Stimulated activated CD4-positive, alpha-beta T cell treated with anti-CD3 and anti-CD28 coated beads, Interleukin-15, amount 100 ng/mL, for 24 hours (primary cell): ENCODE measurements around the gene GATAD2B.
A peak's percentile ranks its signal among the peaks of the same experiment; 100 is the strongest.
"Not testable (repeated sequence)": the region's sequence is repeated elsewhere in the genome, so short reads cannot be mapped to it uniquely, and the experiment has no call there.

Experiments used
- DNase-seq: peaks from one replicate; pipeline ENCODE4 v3.0.0-alpha.2; 2020

GATAD2B gene

GRCh38 chr1:153929426-153929825 is 6.7 kb upstream of the GATAD2B start:
- DNase-seq, result no peak

DNA sequence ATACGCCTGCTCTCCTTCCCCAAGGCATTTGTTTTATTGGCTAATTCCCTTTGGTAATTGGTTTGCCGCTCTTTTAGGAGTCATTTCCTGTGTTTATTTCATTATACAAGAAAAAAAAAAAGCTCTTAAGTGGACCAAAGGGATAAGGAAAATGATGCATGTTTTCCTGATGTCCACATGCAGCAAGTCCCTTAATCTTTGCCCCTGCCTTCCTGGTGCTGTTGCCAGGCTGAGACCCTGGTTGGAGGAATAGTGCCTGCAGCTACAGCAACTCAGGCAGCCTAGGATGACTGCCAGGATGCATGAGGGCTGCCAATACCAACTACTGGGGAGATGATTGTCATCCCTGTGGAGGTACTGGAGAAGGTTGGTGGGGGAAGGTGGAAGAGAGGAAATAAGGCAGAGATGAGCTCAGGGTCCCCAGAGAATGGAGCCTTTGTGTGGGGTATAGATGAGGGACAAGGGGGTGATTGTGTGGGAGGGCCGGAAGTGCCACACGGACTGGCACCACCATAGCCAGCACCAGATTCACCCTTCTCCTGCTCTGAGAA is 6.1 kb upstream of the GATAD2B start:
- no peak for DNase-seq

DNA sequence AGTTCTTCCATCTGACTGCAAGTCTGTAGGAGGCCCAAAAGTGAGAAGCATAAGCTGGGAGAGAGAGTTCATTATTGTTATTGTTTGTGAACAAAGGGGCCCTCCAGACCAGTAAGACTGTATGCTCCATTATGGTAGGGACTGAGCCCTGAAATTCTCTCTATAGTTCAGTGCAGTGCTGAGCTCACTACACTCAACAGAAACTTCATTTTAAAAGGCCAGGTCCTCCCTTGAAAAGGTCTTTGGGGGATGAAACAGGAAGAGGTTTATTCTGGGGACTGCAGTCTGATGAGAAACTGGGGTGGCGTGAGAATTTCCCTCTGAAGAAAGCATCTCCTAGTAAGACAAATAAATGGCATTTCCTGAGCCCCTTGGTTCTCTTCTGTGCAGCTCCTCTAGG is 5.5 kb upstream of the GATAD2B start:
- DNase-seq, result no peak

GRCh38 chr1:153926405-153926804 is 3.6 kb upstream of the GATAD2B start:
- no peak for DNase-seq

DNA sequence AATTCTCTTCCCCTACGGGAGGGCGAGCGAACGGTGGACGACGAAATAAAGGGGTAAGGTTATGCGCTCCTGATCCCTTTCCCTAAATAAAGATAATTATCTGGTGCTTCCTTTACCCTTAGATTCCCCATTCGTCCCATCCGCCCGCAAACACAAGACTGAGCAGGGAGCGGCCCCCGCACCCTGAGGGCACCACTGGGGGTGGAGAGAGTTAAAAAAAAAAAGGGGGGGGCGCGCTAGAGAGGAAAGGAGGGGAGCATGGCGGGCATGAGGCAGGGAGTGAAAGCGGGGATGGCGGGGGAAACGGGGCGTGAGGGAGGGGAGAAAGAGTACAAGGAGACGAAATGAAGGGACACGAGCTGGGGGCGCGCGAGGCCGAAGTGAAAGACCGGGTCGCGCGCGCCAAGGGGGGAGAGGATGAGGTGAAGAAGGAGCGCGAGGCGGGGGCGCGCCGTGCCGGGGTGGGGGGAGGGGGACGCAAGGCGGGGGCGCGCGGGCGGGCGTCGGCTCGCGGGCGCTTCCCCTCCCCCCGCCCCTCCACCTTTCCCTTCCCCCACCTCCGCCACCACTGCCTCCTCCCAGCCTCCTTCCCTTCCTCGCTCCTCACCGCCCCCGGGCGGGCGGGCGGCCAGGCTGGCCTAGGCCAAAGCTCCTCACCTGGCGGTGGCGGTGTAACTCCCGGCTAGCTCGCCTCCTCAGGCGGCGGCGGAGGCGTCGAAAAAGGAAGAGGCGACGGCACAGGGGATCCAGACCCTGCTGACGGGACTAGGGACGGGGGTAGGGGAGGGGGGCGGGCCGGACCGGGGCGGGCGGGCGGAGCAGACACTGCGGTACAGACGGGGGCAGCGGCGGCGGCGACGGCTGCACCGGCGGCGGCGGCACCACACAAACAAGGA is 448 bp downstream of the GATAD2B start:
- DNase-seq, result peak; percentile 81

GRCh38 chr1:153921803-153922075 is 1.0 kb downstream of the GATAD2B start:
- DNase-seq, result peak; percentile 23

DNA sequence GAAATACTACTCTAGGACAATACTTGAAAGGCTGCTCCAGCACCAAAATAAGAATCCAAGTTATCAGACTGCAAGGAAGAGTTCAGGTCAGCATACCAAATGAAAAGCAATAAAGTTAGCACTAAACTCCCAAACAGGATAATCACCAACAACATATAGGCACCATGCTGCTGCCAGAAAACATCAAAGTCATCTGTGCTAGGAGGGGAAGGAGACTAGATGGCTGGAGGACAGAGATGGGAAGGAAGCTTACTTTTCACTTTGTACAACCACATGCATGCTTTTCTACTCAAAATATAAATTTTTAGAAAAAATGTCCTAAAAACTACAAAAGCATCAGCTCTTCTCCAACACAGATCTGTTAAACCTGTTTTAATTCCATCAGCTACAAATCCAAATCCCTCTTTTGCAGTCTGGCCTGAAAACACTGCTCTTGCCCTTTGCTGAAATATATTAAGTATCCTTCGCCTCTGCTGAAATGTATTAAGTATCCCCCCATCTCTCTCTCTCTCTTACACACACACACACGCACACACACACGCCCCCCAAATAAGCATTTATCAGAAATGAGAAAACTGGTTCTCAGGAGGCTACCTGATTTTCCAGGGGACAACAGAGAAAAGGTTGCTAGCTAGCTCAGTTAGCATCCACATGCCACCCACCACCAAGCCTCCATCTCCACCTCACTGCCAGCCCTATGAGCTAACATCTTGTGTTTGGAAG is 1.5 kb downstream of the GATAD2B start:
- DNase-seq, result no peak

GRCh38 chr1:153919876-153920852 is 2.6 kb downstream of the GATAD2B start:
- no peak for DNase-seq

GRCh38 chr1:153916297-153916696 is 6.5 kb downstream of the GATAD2B start:
- no peak for DNase-seq

DNA sequence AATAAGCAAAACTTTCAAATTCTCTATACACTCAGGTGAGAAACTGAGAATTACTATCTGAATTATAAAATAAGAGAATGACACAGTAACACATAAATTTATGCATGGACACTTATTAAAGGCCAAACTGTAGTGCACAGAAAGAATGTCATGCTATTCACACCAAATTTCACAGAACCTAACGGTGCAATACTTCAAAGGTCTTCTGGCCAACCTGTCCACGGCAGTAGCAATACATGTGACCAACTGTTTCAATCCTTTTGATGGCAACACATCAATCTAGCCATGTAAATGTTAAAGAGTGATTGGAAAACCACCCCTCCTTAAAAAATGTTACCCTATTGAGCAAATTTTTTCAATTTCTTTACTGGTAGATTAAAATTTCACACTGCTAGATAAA is 10.4 kb downstream of the GATAD2B start:
- no peak for DNase-seq

DNA sequence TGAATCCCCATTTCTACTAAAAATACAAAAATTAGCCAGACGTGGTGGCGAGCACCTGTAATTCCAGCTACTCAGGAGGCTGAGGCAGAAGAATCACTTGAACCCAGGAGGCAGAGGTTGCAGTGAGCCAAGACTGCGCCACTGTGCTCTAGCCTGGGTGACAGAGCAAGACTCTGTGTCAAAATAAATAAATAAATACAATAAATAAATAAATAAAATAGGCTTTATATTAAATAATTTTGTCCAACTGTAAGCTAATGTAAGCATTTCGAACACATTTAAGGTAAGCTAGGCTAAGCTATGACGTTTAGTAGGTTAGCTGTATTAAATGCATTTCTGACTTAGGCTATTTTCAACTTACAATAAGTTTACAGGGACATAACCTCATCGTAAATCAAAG is 12.2 kb downstream of the GATAD2B start:
- not testable (repeated sequence) for DNase-seq

- DNase-seq, result no peak
These were observed 14.7 kb downstream of the GATAD2B start for GRCh38 chr1:153908071-153908470.

DNA sequence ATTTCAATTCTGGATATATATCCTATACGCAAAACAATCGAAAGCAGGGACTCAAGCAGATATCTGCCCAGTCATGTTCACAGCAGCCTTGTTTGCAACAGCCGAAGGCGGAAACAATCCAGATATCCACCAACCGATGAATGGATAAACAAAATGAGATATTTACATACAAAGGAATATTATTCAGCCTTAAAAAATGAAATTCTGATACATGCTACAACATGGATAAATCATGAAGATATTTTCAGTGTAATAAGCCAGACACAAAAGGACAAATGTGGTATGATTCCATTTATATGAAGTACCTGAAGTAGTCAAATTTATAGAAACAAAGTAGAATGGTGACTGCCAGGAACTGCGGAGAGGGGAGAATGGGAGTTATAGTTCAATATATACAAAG is 15.6 kb downstream of the GATAD2B start:
- DNase-seq, result no peak

DNA sequence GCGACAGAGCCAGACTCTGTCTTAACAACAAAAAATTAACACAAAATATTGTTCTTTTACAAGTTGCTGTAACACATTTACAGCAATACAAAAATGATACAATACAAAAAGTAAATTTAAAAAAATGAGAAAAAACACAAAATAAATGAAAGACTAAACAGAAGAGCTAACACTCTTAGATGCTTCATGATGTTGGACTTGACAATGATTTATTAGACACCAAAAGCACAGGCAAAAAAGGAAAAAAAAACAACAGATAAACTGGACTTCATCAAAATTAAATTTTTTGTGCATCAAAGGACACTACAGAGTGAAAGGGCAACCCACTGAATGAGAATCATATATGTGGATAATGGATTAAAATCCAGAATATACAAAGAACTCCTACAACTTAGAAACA is 16.4 kb downstream of the GATAD2B start:
- no peak for DNase-seq

DNA sequence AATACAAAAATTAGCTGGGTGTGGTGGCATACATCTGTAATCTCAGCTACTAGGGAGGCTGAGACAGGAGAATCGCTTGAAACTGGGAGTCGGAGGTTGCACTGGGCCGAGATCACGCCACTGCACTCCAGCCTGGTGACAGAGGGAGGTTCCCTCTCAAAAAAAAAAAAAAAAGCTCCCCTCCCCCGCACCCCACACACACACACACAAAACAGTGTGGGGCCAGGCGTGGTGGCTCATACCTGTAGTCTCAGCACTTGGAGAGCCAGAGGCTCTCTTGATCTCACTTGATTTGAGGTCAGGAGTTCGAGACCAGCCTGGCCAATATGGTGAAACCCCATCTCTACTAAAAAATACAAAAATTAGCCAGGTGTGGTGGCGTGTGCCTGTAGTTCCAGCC is 16.9 kb downstream of the GATAD2B start:
- DNase-seq, result not testable (repeated sequence)

DNA sequence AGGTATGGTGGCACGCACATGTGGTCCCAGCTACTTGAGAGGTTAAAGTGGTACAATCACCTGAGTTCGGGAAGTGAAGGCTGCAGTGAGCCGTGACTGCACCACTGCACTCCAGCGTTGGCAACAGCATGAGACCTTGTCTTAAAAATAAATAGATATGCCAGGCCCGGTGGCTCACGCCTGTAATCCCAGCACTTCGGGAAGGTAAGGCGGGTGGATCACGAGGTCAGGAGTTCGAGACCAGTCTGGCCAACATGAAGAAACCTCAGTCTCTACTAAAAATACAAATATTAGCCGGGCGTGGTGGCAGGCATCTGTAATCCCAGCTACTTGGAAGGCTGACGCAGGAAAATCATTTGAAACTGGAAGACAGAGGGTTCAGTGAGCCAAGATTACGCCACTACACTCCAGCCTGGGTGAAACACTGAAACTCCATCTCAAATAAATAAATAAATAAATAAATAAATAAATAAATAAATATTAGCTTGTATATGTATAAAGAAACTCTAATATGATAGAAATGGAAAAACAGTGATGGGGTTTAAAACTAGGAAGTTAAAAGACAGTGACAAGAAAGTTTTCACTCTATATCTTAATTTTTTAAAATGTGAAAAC is 18.8 kb downstream of the GATAD2B start:
- no peak for DNase-seq

- no peak for DNase-seq
These were observed 23.3 kb downstream of the GATAD2B start for GRCh38 chr1:153899509-153899908.

- DNase-seq, result not testable (repeated sequence)
These were observed 26.9 kb downstream of the GATAD2B start for GRCh38 chr1:153895866-153896265.

DNA sequence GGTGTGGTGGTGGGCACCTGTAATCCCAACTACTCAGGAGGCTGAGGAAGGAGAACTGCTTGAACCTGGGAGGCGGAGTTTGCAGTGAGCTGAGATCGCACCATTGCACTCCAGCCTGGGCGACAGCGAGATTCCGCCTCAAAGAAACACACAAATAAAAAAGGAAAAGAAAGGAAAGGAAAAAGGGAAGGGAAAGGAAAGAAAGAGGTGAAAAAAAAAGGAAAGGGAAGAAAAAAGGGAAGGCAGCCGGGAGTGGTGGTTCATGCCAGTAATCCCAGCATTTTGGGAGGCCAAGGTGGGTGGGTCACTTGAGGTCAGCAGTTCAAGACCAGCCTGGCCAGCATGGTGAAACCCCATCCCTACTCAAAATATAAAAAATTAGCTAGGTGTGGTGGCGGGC is 31.7 kb downstream of the GATAD2B start:
- DNase-seq, result not testable (repeated sequence)

- no peak for DNase-seq
These were observed 34.2 kb downstream of the GATAD2B start for GRCh38 chr1:153888533-153888932.

DNA sequence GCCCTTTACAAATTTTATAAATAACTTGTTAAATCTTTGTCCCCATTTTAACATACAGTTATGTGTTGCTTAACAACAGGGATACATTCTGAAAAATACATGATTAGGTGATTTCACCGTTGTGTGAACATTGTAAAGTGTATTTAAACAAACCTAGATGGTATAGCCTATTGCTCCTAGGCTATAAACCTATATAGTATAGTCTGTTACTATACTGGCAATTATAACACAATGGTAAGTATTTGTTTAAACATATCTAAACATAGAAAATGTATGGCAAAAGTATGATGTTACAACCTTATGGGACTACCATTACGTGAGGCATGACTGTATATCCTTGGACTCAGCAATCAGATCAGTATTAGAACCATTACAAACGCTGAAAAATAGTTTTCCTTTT is 36.6 kb downstream of the GATAD2B start:
- DNase-seq, result no peak

GRCh38 chr1:153883223-153883622 is 39.5 kb downstream of the GATAD2B start:
- no peak for DNase-seq
